HepG2 (cell line): ENCODE data around the gene STRADB. TPM values are rescaled to one million over a fixed set of nuclear protein-coding genes. Genes with fewer than 3 reads are reported as not detected.

Experiments used
- CENPBD1 ChIP-seq: sonication (generic); formaldehyde crosslinking; IDR thresholded peaks from 2 replicates; pipeline ENCODE4 v1.8.0; 2022; ENCODE audit warnings: missing genetic modification reagents, low read depth, mild to moderate bottlenecking, borderline replicate concordance
- HDAC1 ChIP-seq: sonication (generic); formaldehyde crosslinking; IDR thresholded peaks from 2 replicates; pipeline ENCODE4 v1.5.1; 2020; ENCODE audit warnings: mild to moderate bottlenecking, missing genetic modification reagents
- HDAC6 ChIP-seq: fragments of 200-600 bp; sonication (generic); IDR thresholded peaks from 2 replicates; pipeline ENCODE4 v1.7.0; 2017; ENCODE audit warnings: mild to moderate bottlenecking, antibody characterized with exemption, low read length, low read depth
- IRF1 ChIP-seq: sonication (generic); formaldehyde crosslinking; IDR thresholded peaks from 2 replicates; pipeline ENCODE4 v1.4.0; 2020; ENCODE audit warnings: low read depth, mild to moderate bottlenecking, missing genetic modification reagents
- KLF16 ChIP-seq, 2 experiments: sonication (generic) in 1 of 2; formaldehyde crosslinking in 1 of 2; IDR thresholded peaks; 2 replicates each; pipeline versions ENCODE4 v1.6.1 to v1.8.0; 2016 to 2023; ENCODE audit warnings: missing genetic modification reagents in 2 of 2, missing compliant biosample characterization in 1 of 2
- NFE2 ChIP-seq: sonication (generic); formaldehyde crosslinking; IDR thresholded peaks from 2 replicates; pipeline ENCODE4 v1.4.0; 2020; ENCODE audit warnings: missing genetic modification reagents
- NR2F2 ChIP-seq: IDR thresholded peaks from 2 replicates; pipeline ENCODE4 v1.6.1; 2012; ENCODE audit warnings: low read depth, inconsistent platforms, borderline replicate concordance
- SIX1 ChIP-seq: sonication (generic); formaldehyde crosslinking; IDR thresholded peaks from 2 replicates; pipeline ENCODE4 v1.4.0; 2020; ENCODE audit warnings: missing genetic modification reagents, borderline replicate concordance
- SP5 ChIP-seq: IDR thresholded peaks from 2 replicates; pipeline ENCODE4 v1.6.1; 2016; ENCODE audit warnings: low read depth, borderline replicate concordance
- ZFP1 ChIP-seq: IDR thresholded peaks from 2 replicates; pipeline ENCODE4 v1.6.1; 2016
- ZFP90 ChIP-seq: sonication (generic); formaldehyde crosslinking; IDR thresholded peaks from 2 replicates; pipeline ENCODE4 v1.8.0; 2022; ENCODE audit warnings: missing genetic modification reagents, mild to moderate bottlenecking, inconsistent platforms, borderline replicate concordance
- ZKSCAN5 ChIP-seq: sonication (generic); formaldehyde crosslinking; IDR thresholded peaks from 2 replicates; pipeline ENCODE4 v1.5.1; 2020; ENCODE audit warnings: mild to moderate bottlenecking, missing genetic modification reagents
- ZNF205 ChIP-seq: IDR thresholded peaks from 2 replicates; pipeline ENCODE4 v1.6.1; 2018; ENCODE audit warnings: missing biosample characterization, missing genetic modification reagents
- ZNF230 ChIP-seq: sonication (generic); formaldehyde crosslinking; IDR thresholded peaks from 2 replicates; pipeline ENCODE4 v1.4.0; 2020; ENCODE audit warnings: mild to moderate bottlenecking, missing genetic modification reagents
- ZNF234 ChIP-seq: sonication (generic); formaldehyde crosslinking; conservative IDR thresholded peaks from 2 replicates; pipeline ENCODE4 v1.5.1; 2020; ENCODE audit warnings: mild to moderate bottlenecking, missing genetic modification reagents
- ZNF263 ChIP-seq: sonication (generic); formaldehyde crosslinking; IDR thresholded peaks from 2 replicates; pipeline ENCODE4 v1.4.0; 2020; ENCODE audit warnings: missing genetic modification reagents
- ZNF333 ChIP-seq: sonication (generic); formaldehyde crosslinking; IDR thresholded peaks from 2 replicates; pipeline ENCODE4 v1.4.0; 2020; ENCODE audit warnings: mild to moderate bottlenecking, missing genetic modification reagents, borderline replicate concordance
- ZNF552 ChIP-seq: sonication (generic); formaldehyde crosslinking; IDR thresholded peaks from 2 replicates; pipeline ENCODE4 v1.9.0; 2022; ENCODE audit warnings: missing genetic modification reagents, mild to moderate bottlenecking, borderline replicate concordance
- ZNF567 ChIP-seq: sonication (generic); formaldehyde crosslinking; IDR thresholded peaks from 2 replicates; pipeline ENCODE4 v1.8.1; 2023; ENCODE audit warnings: mild to moderate bottlenecking, missing genetic modification reagents, borderline replicate concordance
- ZNF724P ChIP-seq: sonication (generic); formaldehyde crosslinking; IDR thresholded peaks from 2 replicates; pipeline ENCODE4 v1.8.0; 2022; ENCODE audit warnings: missing genetic modification reagents, borderline replicate concordance
- ZNF746 ChIP-seq: sonication (generic); formaldehyde crosslinking; IDR thresholded peaks from 2 replicates; pipeline ENCODE4 v1.8.0; 2022; ENCODE audit warnings: mild to moderate bottlenecking, missing genetic modification reagents
- polyA plus RNA-seq, 8 experiments: library from polyadenylated mRNA; depleted of rRNA in 3 of 8; stranded (reverse) in 7 of 8; unstranded in 1 of 8; fragments of >200 nt; fragmentation: Illumina TruSeq in 4 of 8; extraction: Trizol in 4 of 8; gene quantifications; 2 replicates each; pipeline versions ENCODE4 v1.2.1 to v1.2.3, GENCODE V29; 2011 to 2016; ENCODE audit warnings: low read depth in 4 of 8, missing spikeins in 1 of 8, mixed read lengths in 1 of 8; ENCODE audit not compliant: insufficient read depth in 1 of 8
- total RNA-seq, 5 experiments: library from RNA; depleted of rRNA; stranded (reverse); fragments of >200 nt; fragmentation: Illumina TruSeq; extraction: Trizol; gene quantifications; 2 replicates each; pipeline ENCODE4 v1.2.3, GENCODE V29; 2016; ENCODE audit warnings: low read depth in 1 of 5
- TF ChIP-seq, protein P1 (sequence below): sonication (generic); formaldehyde crosslinking; IDR thresholded peaks from 2 replicates; pipeline ENCODE4 v1.4.0; 2020; ENCODE audit warnings: missing genetic modification reagents
- TF ChIP-seq, protein P2 (sequence below): IDR thresholded peaks from 2 replicates; pipeline ENCODE4 v1.6.1; 2016; ENCODE audit warnings: missing compliant biosample characterization, missing genetic modification reagents, borderline replicate concordance
- TF ChIP-seq, protein P3 (sequence below): sonication (generic); formaldehyde crosslinking; IDR thresholded peaks from 2 replicates; pipeline ENCODE4 v1.8.0; 2022; ENCODE audit warnings: missing genetic modification reagents, mild to moderate bottlenecking, moderate library complexity, borderline replicate concordance

Gene STRADB
- total and polyA plus RNA-seq, 2 of the 13 experiments (the other 11 are each of a cell fraction or from before 2014, with no cell fraction given), result 34.1 to 66.6 TPM

DNA sequence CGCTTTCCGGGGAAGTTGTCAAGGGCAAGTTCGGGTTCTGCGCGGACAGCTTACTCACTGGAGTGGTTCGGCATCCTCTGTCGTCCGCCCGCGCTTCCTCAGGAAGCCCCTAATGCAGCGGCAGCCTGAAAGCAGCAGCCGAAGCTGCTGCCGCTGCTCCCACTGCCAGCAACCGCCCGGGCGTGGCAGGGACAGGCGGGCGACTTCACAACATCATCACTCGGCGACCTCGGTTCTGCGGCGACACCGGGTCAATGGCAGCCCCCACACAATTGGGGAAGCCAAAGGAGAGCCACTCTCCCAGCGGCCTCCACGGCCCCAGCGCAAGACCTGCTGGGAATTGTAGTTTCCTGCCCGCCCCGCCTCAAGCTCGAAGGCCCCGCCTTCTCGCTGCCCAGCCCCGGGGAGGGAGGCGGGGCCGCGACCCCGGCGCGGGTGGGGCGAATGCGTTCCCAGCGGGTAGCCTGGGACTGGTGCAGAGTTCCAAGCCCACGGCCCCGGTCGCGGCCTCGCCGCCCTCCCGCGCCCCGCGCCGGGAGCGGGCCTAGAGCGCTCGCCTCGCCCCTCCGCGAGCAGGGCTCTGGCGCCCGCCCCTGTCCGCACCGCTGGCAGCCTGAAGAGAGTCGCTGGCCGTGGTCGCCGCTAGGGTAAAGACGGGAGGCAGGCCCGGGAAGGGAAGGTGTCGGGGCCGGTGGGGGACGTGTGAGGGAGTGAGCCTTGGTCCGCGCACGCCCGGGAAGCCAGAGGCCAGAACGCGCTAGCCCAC, at the start of gene STRADB, which contains the start of gene TRAK2 (continued):
- no peak; the same call in 1 of the 2 replicates for TF ChIP-seq SIX1 (CRISPR knock-in tag)
- 0 out of 2 replicates have a peak, but pooled peaks have one; percentile 82 for TF ChIP-seq ZNF234 (CRISPR knock-in tag)
- peak; percentile 82 for TF ChIP-seq ZNF724P (CRISPR knock-in tag)
- peak; percentile 88 for TF ChIP-seq ZFP1 (CRISPR knock-in tag)
- peak; percentile 89; the same call in 1 of the 2 replicates for TF ChIP-seq ZFP90 (CRISPR knock-in tag)
- TF ChIP-seq, protein P1, sequence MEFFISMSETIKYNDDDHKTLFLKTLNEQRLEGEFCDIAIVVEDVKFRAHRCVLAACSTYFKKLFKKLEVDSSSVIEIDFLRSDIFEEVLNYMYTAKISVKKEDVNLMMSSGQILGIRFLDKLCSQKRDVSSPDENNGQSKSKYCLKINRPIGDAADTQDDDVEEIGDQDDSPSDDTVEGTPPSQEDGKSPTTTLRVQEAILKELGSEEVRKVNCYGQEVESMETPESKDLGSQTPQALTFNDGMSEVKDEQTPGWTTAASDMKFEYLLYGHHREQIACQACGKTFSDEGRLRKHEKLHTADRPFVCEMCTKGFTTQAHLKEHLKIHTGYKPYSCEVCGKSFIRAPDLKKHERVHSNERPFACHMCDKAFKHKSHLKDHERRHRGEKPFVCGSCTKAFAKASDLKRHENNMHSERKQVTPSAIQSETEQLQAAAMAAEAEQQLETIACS (CRISPR knock-in tag), result peak; percentile 59
- TF ChIP-seq HDAC6, result no peak
- peak; percentile 85; the same call in 1 of the 2 replicates for TF ChIP-seq ZNF333 (CRISPR knock-in tag)
- TF ChIP-seq ZNF746, result no peak; the same call in 1 of the 2 replicates
- TF ChIP-seq SP5 (CRISPR knock-in tag), result peak; percentile 73; the same call in 1 of the 2 replicates
- TF ChIP-seq, protein P2, sequence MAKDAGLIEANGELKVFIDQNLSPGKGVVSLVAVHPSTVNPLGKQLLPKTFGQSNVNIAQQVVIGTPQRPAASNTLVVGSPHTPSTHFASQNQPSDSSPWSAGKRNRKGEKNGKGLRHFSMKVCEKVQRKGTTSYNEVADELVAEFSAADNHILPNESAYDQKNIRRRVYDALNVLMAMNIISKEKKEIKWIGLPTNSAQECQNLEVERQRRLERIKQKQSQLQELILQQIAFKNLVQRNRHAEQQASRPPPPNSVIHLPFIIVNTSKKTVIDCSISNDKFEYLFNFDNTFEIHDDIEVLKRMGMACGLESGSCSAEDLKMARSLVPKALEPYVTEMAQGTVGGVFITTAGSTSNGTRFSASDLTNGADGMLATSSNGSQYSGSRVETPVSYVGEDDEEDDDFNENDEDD (CRISPR knock-in tag), result no peak
- peak; percentile 73; the same call in 1 of the 2 replicates for TF ChIP-seq NR2F2
- peak; percentile 86 for TF ChIP-seq HDAC1 (CRISPR knock-in tag)
- TF ChIP-seq NFE2, result no peak
- no peak for TF ChIP-seq CENPBD1
- TF ChIP-seq ZNF263 (CRISPR knock-in tag), result 0 out of 2 replicates have a peak, but pooled peaks have one; percentile 52
- no peak for TF ChIP-seq IRF1 (CRISPR knock-in tag)
- no peak for TF ChIP-seq ZKSCAN5 (CRISPR knock-in tag)
- TF ChIP-seq ZNF567 (CRISPR knock-in tag), result 0 out of 2 replicates have a peak, but pooled peaks have one; percentile 14
- TF ChIP-seq ZNF552 (CRISPR knock-in tag), result peak; percentile 67; the same call in 1 of the 2 replicates
- TF ChIP-seq, protein P3, sequence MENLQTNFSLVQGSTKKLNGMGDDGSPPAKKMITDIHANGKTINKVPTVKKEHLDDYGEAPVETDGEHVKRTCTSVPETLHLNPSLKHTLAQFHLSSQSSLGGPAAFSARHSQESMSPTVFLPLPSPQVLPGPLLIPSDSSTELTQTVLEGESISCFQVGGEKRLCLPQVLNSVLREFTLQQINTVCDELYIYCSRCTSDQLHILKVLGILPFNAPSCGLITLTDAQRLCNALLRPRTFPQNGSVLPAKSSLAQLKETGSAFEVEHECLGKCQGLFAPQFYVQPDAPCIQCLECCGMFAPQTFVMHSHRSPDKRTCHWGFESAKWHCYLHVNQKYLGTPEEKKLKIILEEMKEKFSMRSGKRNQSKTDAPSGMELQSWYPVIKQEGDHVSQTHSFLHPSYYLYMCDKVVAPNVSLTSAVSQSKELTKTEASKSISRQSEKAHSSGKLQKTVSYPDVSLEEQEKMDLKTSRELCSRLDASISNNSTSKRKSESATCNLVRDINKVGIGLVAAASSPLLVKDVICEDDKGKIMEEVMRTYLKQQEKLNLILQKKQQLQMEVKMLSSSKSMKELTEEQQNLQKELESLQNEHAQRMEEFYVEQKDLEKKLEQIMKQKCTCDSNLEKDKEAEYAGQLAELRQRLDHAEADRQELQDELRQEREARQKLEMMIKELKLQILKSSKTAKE, result peak; percentile 42; the same call in 1 of the 2 replicates
- peak; percentile 64 for TF ChIP-seq ZNF205 (CRISPR knock-in tag)
- TF ChIP-seq ZNF230, result peak; percentile 81
- TF ChIP-seq KLF16 (CRISPR knock-in tag; IDR thresholded peaks at IDR 0.05), result peak in 1 of 2 experiments; percentile 89; a peak in 2 of 4 replicates
